ENCODE data around the gene TBC1D8. TPM values are rescaled to one million over a fixed set of nuclear protein-coding genes. Genes with fewer than 3 reads are reported as not detected.

Gene TBC1D8
- total and polyA plus RNA-seq, 2 of the 13 experiments (the other 11 are each of a cell fraction or from before 2014, with no cell fraction given): 45.1 to 95.4 TPM

DNA sequence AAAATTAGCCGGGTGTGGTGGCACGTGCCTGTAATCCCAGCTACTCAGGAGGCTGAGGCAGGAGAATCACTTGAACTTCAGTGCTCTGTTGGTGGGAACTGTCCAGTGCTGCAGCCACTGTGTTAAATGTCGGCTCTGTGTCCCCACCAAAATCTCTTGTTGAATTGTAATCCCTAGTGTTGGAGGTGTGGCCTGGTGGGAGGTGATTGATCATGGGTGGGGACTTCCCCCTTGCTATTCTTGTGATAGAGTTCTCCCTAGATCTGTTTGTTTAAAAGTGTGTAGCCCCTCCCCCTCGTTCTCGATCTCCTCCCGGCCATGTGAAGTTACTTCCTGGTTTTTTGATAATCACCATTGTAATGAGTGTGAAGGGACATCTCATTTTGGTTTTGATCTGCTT lies 158.9 kb downstream of the TBC1D8 start (continued):
- TF ChIP-seq, protein P1, sequence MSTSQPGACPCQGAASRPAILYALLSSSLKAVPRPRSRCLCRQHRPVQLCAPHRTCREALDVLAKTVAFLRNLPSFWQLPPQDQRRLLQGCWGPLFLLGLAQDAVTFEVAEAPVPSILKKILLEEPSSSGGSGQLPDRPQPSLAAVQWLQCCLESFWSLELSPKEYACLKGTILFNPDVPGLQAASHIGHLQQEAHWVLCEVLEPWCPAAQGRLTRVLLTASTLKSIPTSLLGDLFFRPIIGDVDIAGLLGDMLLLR (CRISPR knock-in tag; IDR thresholded peaks at IDR 0.05): no peak

DNA sequence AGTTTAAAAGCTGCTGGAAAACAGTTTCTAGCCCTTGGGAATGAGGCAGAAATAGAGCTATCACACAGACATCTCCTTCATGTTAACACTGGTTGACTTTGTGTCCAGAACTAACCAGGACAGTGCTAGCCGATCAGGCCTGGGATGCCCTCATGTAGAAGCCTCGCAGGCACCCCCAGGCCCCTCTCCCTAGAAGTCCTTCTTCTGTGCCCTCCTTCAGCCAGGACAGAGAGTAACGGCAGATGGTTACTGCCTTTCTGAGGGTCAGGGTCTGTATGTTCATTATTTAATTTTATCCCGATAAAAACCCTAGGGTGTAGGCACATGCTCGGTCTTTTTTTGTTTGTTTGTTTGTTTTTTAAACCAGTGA lies 159.8 kb downstream of the TBC1D8 start:
- Histone ChIP-seq H3K27me3 (ENCODE audit: control insufficient read depth in 1 of 2, insufficient read depth in 2 of 2, low read length in 2 of 2) (no peaks in the 10 kb centered on the region), H3K36me3 (replicated peaks in 1 of 2; ENCODE audit: control insufficient read depth in 1 of 2, insufficient read depth in 2 of 2, low read length in 2 of 2) (peaks cover 22 to 57% of the 10 kb centered on the region in 2 experiments), H3K27ac (ENCODE audit: extremely low read length, insufficient read depth, low read length) (no peak overlapping the region), H3K9ac (ENCODE audit: insufficient read depth, low read depth, low read length) (no peak overlapping the region), H3K4me3 (replicated peaks in 1 of 3; ENCODE audit: insufficient read depth in 1 of 3, low read depth in 2 of 3, low read length in 3 of 3) (no peak overlapping the region), H3K4me1 (ENCODE audit: insufficient read depth, low read length) (no peaks in the 10 kb centered on the region), H3K4me2 (ENCODE audit: low read depth, low read length) (no peak overlapping the region), H3K79me2 (ENCODE audit: insufficient read depth, low read length) (no peaks in the 10 kb centered on the region), H3K9me3 (ENCODE audit: low read length) (no peaks in the 10 kb centered on the region), H2AFZ (ENCODE audit: low read length) (no peak overlapping the region), H4K20me1 (ENCODE audit: insufficient read depth, low read length) (no peaks in the 10 kb centered on the region)
- intact Hi-C loops (cut with micrococcal nuclease; ENCODE audit: unreplicated experiment): no loop called here
- POLR2A ChIA-PET: interaction anchor here (1.4 kb wide), 1 partner anchor 10 kb away, joined by 4 read pairs; the partner anchor contains the start of gene RPL31
- TF ChIP-seq, protein P2, sequence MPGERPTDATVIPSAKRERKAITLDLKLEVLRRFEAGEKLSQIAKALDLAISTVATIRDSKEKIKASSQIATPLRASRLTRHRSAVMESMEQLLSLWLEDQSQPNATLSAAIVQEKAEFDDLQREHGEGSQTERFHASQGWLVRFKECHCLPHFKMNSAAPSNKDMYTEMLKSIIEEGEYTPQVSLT (CRISPR knock-in tag; IDR thresholded peaks at IDR 0.05; ENCODE audit: borderline replicate concordance, low read depth): no peak
- no peak for TF ChIP-seq ZNF143 (CRISPR knock-in tag; IDR thresholded peaks at IDR 0.05)
- TF ChIP-seq, protein P3, sequence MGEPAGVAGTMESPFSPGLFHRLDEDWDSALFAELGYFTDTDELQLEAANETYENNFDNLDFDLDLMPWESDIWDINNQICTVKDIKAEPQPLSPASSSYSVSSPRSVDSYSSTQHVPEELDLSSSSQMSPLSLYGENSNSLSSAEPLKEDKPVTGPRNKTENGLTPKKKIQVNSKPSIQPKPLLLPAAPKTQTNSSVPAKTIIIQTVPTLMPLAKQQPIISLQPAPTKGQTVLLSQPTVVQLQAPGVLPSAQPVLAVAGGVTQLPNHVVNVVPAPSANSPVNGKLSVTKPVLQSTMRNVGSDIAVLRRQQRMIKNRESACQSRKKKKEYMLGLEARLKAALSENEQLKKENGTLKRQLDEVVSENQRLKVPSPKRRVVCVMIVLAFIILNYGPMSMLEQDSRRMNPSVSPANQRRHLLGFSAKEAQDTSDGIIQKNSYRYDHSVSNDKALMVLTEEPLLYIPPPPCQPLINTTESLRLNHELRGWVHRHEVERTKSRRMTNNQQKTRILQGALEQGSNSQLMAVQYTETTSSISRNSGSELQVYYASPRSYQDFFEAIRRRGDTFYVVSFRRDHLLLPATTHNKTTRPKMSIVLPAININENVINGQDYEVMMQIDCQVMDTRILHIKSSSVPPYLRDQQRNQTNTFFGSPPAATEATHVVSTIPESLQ (CRISPR knock-in tag; conservative IDR thresholded peaks at IDR 0.05): no peak
- CTCF ChIA-PET (ENCODE audit: low intra/inter-chr PET ratio, low total read pairs): no interaction called here
- DNase-seq (ENCODE audit: low spot score) (no peak), FAIRE-seq (no peak), ATAC-seq (no peak; the same call in 2 of the 3 replicates)
- 97% methylated on average over 5 of the region's 5 CpGs for WGBS (ENCODE audit: low lambda C conversion rate)
- in situ Hi-C loops (cut with HindIII; ENCODE audit: extremely low pct_ligation_motif_present, low pct_unique_long_range_greater_than_20kb): no loop called here
- BruUV-seq (replicated peaks): no TSS peak

Measured in HepG2 (cell line).